ENCODE data around the gene PI4KA. TPM values are rescaled to one million over a fixed set of nuclear protein-coding genes. Genes with fewer than 3 reads are reported as not detected.

The PI4KA gene
- total RNA-seq, 2 experiments from 2014 or later: 46.9 to 95.7 TPM

DNA sequence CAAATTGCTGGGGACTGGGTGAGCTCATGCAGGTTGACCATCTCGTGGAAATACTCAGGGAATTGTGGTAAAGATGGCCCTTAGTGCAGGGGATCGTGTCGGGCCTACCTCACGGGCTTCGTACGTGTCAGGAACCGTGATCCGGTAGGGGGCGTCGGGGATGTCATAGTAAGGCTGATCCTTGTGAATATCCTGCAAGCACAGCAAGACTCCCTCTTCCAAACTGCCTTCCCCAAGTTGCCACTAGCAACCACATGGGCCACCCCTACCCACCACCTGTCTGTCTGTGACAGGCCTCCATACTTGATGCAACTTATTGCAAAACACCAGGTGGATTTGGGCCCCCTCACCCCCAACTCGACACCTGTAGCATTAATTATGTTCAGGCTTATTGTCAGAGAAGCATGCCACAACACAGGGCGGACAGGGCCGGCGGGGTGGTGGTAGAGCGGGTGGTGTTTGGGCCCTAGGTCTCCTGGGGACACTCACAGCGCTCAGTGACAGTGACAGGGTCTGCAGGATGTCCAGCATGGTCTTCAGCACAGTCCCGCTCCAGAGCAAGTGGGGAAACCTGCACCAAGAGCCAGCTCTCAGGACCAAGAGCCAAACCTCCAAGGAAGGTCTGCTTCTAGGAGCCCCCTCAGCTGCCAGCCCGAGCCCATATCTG lies 107.3 kb downstream of the PI4KA start:
- no peaks in the 10 kb centered on the region for H4K20me1 ChIP-seq (ENCODE audit: insufficient read depth, low read length)
- H3K79me2 ChIP-seq (ENCODE audit: insufficient read depth, low read depth, low read length): no peaks in the 10 kb centered on the region
- CTCF ChIA-PET (ENCODE audit: unreplicated experiment): no interaction called here
- no peaks in the 10 kb centered on the region for H3K9me3 ChIP-seq (ENCODE audit: low read length)
- H3K4me3 ChIP-seq (ENCODE audit: low read depth, low read length, poor library complexity, severe bottlenecking): no peak overlapping the region
- POLR2A ChIA-PET: no interaction called here
- H3K27ac ChIP-seq (ENCODE audit: low read depth, low read length, poor library complexity, severe bottlenecking): no peak overlapping the region
- no peak overlapping the region for H3K4me2 ChIP-seq (ENCODE audit: low read length)
- DNase-seq (ENCODE audit: low spot score): no peak
- peaks cover 10% of the 10 kb centered on the region for H3K4me1 ChIP-seq (ENCODE audit: insufficient read depth, low read length, poor library complexity, severe bottlenecking)
- no peaks in the 10 kb centered on the region for H3K9me2 ChIP-seq (ENCODE audit: insufficient read depth, low read length)
- H2AFZ ChIP-seq (ENCODE audit: low read length): no peak overlapping the region
- TF ChIP-seq, protein P1, sequence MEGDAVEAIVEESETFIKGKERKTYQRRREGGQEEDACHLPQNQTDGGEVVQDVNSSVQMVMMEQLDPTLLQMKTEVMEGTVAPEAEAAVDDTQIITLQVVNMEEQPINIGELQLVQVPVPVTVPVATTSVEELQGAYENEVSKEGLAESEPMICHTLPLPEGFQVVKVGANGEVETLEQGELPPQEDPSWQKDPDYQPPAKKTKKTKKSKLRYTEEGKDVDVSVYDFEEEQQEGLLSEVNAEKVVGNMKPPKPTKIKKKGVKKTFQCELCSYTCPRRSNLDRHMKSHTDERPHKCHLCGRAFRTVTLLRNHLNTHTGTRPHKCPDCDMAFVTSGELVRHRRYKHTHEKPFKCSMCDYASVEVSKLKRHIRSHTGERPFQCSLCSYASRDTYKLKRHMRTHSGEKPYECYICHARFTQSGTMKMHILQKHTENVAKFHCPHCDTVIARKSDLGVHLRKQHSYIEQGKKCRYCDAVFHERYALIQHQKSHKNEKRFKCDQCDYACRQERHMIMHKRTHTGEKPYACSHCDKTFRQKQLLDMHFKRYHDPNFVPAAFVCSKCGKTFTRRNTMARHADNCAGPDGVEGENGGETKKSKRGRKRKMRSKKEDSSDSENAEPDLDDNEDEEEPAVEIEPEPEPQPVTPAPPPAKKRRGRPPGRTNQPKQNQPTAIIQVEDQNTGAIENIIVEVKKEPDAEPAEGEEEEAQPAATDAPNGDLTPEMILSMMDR (conservative IDR thresholded peaks at IDR 0.05; ENCODE audit: low read length): no peak
- no peak for TF ChIP-seq EZH2phosphoT487 (IDR thresholded peaks at IDR 0.05; ENCODE audit: borderline replicate concordance, low read depth, low read length)
- H3K36me3 ChIP-seq (ENCODE audit: insufficient read depth, low read length): peaks cover 32% of the 10 kb centered on the region; the same call in 1 of the 2 replicates
- intact Hi-C loops (cut with micrococcal nuclease; ENCODE audit: unreplicated experiment): no loop called here
- BruUV-seq (replicated peaks): no TSS peak

DNA sequence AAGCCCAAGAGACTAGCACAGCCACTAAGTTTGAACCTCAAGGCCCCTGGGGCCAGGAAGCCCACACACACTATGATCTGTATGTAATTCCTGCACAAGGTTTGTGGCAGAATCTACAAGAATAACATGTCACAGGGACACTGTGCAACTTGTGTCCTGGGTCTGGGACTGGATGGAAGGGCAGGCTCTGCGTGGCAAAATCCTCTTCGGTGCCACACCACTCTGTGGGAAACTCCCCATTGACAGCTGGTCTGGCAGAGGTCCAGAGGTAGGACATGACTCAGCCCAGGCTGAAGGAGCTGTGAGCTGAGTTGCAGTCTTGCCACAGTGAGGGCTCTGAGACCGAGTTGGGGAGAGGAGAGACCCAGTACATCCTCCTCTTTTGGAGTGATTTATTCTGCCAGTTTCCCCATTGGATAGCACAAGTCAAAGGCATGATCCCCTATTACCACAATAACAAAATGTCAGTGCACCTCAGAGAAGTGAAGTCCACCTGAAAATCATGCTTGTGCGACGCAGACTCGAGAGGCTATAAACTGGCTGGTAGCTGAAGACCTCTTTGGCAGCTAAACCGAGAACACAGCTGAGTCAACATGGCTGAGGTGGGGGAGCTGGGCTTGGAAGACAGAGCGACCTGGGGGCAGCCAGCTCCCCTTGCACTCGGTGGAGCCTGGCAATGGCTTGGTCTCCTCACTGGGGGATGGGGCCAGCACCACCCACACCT lies 108.0 kb downstream of the PI4KA start:
- Histone ChIP-seq H3K36me3 (ENCODE audit: insufficient read depth, low read length) (peaks cover 34% of the 10 kb centered on the region; the same call in 1 of the 2 replicates), H3K79me2 (ENCODE audit: insufficient read depth, low read depth, low read length) (no peaks in the 10 kb centered on the region), H3K27ac (ENCODE audit: low read depth, low read length, poor library complexity, severe bottlenecking) (no peak overlapping the region), H3K9me2 (ENCODE audit: insufficient read depth, low read length) (no peaks in the 10 kb centered on the region), H3K4me3 (ENCODE audit: low read depth, low read length, poor library complexity, severe bottlenecking) (no peak overlapping the region), H3K4me2 (ENCODE audit: low read length) (no peak overlapping the region), H2AFZ (ENCODE audit: low read length) (no peak overlapping the region), H3K9me3 (ENCODE audit: low read length) (no peaks in the 10 kb centered on the region), H3K4me1 (ENCODE audit: insufficient read depth, low read length, poor library complexity, severe bottlenecking) (peaks cover 10% of the 10 kb centered on the region), H4K20me1 (ENCODE audit: insufficient read depth, low read length) (no peaks in the 10 kb centered on the region)
- POLR2A ChIA-PET: no interaction called here
- no peak for DNase-seq (ENCODE audit: low spot score)
- intact Hi-C loops (cut with micrococcal nuclease; ENCODE audit: unreplicated experiment): no loop called here
- TF ChIP-seq, protein P1 (conservative IDR thresholded peaks at IDR 0.05; ENCODE audit: low read length): no peak
- no peak for TF ChIP-seq EZH2phosphoT487 (IDR thresholded peaks at IDR 0.05; ENCODE audit: borderline replicate concordance, low read depth, low read length)
- BruUV-seq (replicated peaks): no TSS peak
- CTCF ChIA-PET (ENCODE audit: unreplicated experiment): no interaction called here

DNA sequence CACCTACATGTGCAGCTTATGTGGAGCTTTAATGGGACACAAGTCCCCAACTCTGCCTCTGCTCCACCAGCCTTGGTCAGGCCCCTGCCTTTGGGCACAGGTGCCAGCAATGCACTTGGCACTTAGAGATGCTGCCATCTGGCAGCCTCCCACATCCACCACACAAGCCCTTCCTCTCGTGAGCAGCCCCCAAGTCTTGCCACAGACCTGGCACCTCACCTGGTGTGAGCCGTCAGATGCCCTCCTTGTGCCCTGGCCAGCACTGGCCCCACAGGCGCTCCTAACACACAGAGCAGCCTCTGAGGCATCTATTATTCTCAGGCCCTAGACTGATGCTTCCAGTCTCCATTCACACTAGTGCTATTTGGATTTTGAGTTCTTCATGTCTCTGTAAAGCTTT lies 109.2 kb downstream of the PI4KA start:
- DNase-seq (ENCODE audit: low spot score): no peak
- peaks cover 10% of the 10 kb centered on the region for H3K4me1 ChIP-seq (ENCODE audit: insufficient read depth, low read length, poor library complexity, severe bottlenecking)
- no peaks in the 10 kb centered on the region for H3K9me2 ChIP-seq (ENCODE audit: insufficient read depth, low read length)
- CTCF ChIA-PET (ENCODE audit: unreplicated experiment): no interaction called here
- no peak for TF ChIP-seq EZH2phosphoT487 (IDR thresholded peaks at IDR 0.05; ENCODE audit: borderline replicate concordance, low read depth, low read length)
- TF ChIP-seq, protein P1 (conservative IDR thresholded peaks at IDR 0.05; ENCODE audit: low read length): no peak
- BruUV-seq (replicated peaks): no TSS peak
- H4K20me1 ChIP-seq (ENCODE audit: insufficient read depth, low read length): no peaks in the 10 kb centered on the region
- H2AFZ ChIP-seq (ENCODE audit: low read length): no peak overlapping the region
- no peak overlapping the region for H3K4me2 ChIP-seq (ENCODE audit: low read length)
- no peak overlapping the region for H3K27ac ChIP-seq (ENCODE audit: low read depth, low read length, poor library complexity, severe bottlenecking)
- intact Hi-C loops (cut with micrococcal nuclease; ENCODE audit: unreplicated experiment): no loop called here
- H3K79me2 ChIP-seq (ENCODE audit: insufficient read depth, low read depth, low read length): no peaks in the 10 kb centered on the region
- no peaks in the 10 kb centered on the region for H3K9me3 ChIP-seq (ENCODE audit: low read length)
- no peak overlapping the region for H3K4me3 ChIP-seq (ENCODE audit: low read depth, low read length, poor library complexity, severe bottlenecking)
- H3K36me3 ChIP-seq (ENCODE audit: insufficient read depth, low read length): peaks cover 44% of the 10 kb centered on the region; the same call in 1 of the 2 replicates
- POLR2A ChIA-PET: no interaction called here

Data from OCI-LY7 (cell line).